HPDE6-E6E7 (cell line): Measurements from ENCODE around the gene PPM1N.
A peak's percentile ranks its signal among the peaks of the same experiment; 100 is the strongest.

ENCODE experiments used
- DNase-seq: peaks from one replicate; pipeline ENCODE4 v3.0.0; 2011; ENCODE audit warnings: missing footprints; ENCODE audit errors: extremely low spot score

The PPM1N gene

DNA sequence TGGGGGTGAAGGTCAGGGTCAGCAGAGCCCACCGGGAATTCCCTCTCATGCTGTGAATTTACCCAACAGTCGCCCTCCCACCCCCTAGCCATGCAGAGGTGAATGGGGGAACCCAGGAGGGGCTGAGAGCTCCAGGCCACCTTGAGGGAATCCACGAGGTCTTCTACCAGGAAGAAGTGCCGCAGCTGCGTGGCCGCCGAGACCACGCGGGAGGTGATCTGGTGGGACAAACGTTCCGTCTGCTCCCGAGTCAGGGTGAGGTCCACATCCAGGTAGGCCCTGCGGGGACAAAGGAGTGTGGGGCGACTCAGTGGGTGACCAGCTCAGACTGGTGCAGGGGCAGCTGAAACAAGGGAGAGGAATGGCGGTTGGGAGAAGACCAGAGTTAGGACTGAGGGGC is 9.5 kb upstream of the PPM1N start:
- no peak for DNase-seq

DNA sequence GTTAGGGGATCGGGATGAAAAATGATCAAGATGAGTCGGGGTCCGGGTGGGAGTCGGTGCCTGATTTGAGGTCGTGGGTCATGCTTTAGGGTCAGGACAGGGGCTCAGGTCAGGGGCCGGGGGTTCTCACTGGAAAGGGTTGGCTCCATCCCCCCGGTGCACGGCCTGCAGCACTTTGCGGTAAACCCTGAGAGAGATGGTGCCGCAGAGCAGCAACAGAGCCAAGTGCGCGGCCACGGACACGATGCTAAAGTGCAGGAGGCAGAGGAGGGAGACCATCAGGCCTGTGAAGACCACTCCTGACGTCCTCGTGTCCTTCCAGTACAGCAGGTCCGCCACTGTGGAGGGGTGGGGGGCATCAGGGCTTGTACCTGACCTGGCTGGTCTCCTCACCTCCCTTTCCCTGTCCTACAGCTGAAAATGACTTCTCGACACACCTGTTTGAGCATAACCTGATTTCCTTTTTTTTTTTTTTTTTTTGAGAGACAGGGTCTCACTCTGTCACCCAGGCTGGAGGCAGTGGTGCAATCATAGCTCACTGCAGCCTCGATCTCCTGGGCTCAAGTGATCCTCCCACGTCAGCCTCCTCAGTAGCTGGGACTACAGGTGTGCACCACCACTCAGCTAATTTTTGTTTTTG is 8.9 kb upstream of the PPM1N start:
- DNase-seq, result no peak

DNA sequence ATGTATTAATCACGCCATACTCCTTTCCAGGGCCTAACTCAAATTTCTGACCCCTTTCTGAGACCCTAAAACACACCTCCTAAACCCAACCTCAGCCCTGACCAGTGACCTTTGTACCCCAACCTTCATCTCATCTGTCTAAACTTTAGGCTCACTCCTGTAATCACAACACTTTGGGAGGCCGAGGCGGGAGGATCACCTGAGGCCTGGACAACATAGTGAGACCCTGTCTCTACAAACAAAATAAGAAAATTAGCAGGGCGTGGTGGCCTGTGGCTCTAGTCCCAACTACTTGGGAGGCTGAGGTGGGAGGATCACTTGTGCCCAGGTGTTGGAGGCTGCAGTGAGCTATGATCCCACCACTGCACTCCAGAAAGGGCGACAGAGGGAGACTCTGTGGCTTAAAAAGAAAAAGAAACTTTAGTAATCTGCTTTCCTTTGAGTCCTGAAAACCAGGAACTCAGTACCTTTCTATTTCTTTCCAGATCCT is 6.1 kb upstream of the PPM1N start:
- DNase-seq, result no peak

DNA sequence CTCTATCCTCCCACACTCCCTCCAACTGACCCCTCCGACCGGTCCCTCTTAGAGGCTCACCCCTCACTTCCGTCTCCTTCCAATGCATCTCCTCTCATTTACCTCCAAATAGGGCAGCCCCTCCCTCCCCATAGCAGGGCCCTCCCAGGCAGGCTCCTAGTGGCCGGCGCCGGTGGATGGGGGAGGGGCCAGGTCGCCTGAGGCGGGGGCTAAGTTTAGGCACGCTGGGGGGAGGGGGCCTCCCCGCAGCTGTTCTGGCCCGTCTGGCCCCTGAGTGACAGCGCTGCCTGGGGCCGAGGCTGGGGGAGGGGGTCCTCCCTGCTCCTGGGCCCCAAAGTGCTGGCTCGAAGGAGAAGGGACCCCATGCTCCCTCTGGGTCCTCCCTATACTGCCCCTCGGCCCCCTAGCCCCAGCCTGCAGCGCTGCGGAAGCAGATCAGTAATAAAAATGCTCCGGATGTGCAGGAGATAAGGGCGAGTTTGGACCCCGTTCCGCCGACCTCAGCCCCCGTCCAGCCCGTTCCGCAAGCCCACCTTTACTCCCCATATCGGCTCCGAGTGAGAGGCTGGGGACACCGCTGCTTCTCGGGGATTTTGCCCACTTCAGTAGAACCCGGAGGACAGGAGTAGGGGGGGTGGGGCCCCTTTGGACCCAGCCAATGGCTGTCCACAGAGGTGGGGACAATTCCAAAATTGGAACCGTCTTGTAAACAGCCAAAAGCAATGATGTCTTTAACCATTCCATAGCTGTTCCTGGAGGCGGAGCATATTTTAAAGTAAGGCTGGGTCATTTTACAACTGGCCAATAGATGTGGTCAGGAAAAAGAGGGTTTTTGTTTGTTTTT is 5.4 kb upstream of the PPM1N start:
- DNase-seq, result no peak

DNA sequence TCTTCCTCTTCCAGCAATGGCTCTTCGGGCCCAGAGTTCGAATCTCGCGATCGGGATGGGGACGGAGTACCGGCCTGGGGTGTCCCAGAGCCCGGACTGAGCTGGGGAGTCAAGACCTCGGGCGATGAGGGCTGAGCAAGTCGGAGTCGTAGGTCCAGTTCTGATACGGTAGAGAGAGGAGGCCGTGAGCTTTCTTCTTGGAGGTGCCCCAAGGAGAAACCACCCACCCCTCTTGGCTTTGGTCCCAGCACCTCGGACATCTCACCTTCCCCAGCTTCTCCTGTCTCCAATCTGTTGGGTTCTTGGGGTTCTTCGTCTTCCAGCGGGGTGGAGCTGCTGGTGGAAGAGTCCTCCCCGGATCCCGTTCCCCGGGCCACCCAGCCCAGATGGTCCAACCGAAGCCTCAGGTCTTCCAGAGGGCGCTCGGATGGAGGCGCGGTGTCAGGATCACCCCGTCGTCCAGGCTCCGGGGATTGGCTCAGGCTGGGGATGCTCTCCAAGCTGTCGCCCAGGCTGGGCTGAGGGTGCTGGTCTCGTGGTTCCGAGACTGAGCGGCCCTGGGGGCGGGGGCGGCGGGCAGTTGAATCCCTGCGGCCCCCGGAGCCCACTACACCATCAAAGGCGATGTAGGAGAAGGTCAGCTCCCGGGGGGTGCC is 3.9 kb upstream of the PPM1N start:
- DNase-seq, result no peak

DNA sequence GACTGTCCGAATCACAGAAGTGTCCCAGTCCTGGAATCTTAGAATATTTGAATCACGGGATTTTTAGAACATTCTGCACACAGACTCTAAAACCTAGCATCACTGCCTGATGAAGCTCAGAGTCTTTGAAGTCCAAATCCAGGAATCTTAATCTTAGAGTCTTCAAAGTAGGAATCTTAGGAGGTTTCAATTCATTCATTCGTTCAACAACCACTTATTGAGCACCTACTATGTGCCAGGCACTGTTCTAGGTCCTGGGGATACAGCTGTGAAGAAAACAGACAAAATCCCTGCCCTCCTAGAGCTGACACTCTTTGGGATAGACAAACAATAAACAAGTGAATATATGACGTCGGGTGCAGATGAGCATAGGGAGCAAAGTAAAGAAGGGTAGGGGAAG is 3.1 kb upstream of the PPM1N start:
- DNase-seq, result no peak

DNA sequence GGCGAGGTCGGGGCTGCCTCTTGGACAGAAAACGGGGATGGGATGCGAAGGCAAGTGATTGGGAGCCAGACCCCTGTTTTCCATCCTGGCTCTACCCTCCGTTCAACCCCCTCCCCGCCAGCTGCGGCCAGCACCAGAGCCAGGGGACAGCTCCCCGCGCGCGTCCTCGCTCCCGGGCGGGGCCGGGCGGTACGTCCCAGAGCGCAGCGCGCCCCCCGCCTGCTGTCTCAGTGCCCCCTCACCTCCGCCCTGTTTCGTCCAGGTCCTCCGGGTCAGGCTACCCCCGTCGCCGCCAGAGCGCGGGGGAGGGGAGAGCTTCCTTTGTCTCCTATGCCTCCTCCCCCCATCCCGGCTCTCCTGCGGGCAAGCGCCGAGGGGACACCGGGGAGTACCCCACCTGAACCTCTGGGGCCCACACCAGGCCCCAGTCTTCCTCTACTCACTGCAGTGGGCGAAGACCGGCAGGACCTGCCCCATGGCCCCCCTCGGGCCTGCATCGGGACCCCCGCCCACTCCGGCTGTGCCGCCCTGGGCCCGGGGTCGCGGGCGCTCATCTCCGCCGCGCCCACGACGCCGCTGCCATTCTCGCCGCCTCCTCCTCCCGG is 1.8 kb upstream of the PPM1N start:
- no peak for DNase-seq

DNA sequence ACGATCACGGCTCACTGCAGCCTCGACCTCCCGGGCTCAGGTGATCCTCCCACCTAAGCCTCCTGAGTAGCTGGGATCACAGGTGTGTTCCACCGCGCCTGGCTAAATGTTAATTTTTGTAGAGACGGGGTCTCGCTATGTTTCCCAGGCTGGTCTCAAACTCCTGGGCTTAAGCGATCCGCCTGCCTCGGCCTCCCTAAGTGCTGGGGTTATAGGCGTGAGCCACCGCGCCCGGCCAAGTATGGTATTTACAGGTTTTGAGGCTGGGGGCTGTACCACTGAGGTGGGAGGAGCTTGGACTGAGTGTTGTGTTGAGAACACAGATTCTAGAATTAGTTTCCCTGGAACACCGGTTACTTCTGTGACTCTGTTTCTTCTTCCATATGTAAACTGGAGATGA is 452 bp upstream of the PPM1N start:
- DNase-seq, result no peak

DNA sequence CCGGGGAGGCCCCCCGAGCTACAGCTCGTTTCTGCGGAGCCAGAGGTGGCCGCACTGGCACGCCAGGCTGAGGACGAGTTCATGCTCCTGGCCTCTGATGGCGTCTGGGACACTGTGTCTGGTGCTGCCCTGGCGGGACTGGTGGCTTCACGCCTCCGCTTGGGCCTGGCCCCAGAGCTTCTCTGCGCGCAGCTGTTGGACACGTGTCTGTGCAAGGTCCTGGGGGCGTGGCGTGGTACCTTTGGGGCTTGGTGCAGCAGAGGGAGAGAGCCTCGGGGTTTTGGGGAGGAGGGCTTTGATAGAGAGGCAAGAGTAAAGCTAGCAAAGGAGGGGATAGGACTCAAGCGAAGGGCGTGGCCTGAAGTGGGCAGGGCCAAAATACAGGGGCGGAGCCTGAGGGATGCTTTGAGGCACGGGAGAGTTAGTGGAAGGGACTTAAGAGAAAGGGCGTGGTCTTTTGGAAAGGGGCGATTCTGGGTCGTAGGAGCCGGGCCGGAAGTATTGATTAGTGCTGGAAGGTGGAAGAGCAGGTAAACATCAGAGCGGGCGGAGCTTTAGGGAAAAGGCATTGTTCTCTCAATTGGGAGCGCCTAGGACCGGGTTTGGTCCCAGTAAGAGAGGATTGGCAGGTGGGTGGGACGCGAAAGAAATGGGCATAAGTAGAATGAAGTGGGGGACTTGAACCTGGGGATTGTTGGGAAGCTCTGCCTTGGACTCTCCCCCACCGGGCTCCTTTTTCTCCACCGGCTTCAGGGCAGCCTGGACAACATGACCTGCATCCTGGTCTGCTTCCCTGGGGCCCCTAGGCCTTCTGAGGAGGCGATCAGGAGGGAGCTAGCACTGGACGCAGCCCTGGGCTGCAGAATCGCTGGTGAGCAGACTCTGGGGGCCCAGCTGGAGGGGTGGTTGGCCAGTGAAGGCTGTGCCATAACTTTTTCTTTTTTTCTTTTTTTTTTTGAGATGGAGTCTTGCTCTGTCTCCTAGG is 1.2 kb downstream of the PPM1N start:
- no peak for DNase-seq

DNA sequence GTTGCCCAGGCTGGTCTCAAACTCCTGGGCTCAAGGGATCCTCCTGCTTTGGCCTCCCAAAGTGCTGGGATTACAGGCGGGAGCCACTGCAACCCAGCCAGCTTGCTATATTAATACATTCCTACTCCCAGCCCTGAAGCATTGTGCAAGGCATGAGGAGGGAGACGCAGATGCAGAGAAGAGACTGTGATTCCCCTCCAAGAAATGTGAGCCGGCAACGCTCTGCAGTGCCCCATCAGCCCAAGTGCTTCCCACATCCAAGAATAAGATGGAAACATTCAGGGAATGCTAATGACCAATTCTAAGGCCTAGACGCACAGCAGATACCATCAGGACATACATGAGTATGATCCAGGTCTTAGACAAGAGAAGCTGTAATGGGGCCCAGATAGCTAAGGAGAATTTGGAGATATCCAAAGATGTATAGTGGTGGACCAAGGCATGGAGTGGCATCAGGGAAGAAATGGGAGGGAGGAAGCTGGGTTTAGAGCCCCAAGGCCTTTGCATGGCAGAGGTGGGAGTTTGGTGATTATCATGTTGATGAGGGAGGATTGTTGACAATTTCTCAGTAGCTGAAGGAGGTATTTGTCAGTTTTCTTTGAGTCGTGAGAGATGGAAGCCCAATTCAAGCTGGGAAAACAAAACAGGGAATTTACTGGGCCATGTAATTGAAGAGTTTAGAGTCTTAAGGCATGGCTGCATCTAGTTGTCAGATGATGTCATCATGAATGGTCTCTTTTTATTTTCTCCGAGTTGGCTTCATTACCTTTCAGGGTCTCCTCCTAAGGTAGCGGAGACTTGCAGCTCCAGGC is 2.9 kb downstream of the PPM1N start:
- no peak for DNase-seq

DNA sequence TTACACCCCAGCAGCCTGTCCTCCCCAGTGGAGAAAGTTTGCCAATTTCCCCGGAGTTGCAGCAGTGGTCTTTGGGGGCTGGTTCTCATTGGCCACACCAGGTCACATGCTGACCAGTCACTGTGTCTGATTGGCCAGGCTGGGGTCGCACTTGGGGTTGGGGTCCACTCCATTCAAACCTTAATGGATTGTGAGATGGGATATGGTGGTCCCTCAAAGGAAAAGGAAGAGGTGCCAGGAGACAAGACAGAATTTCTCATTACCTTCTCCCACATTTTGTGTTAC is 3.4 kb downstream of the PPM1N start:
- no peak for DNase-seq

DNA sequence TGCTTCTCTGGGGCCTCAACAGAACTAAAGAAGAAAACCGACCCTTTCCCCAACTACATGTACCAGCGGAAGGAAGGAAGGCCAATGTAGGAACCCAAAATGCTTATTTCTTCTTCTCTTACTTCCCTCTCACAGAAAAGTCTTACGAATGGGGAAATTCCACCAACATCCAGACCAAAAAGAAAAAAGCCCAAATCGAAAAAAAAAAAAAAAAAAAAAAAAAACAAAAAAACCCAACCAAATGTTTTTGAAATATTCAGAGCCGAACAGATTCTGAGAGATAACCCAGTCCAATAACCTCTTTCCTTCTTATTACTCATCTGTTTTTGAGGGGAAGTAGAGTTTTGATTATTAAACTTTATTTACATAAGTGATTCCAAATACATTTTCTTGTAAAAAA is 3.9 kb downstream of the PPM1N start:
- no peak for DNase-seq

DNA sequence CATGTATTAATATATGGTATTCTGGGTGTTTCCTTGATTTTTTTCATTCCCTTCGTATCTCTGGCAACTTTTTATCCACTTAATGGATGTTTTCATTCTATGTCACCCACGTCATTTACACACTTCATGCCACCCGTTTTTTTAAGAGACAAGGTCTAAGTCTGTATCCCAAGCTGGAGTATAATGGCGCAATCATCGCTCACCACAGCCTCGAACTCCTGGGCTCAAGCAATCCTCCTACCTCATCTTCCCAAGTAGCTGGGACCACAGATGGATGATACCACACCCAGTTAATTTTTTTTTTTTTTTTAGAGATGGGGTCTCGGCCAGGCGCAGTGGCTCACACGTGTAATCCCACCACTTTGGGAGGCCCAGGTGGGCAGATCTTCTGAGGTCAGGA is 5.7 kb downstream of the PPM1N start:
- no peak for DNase-seq

DNA sequence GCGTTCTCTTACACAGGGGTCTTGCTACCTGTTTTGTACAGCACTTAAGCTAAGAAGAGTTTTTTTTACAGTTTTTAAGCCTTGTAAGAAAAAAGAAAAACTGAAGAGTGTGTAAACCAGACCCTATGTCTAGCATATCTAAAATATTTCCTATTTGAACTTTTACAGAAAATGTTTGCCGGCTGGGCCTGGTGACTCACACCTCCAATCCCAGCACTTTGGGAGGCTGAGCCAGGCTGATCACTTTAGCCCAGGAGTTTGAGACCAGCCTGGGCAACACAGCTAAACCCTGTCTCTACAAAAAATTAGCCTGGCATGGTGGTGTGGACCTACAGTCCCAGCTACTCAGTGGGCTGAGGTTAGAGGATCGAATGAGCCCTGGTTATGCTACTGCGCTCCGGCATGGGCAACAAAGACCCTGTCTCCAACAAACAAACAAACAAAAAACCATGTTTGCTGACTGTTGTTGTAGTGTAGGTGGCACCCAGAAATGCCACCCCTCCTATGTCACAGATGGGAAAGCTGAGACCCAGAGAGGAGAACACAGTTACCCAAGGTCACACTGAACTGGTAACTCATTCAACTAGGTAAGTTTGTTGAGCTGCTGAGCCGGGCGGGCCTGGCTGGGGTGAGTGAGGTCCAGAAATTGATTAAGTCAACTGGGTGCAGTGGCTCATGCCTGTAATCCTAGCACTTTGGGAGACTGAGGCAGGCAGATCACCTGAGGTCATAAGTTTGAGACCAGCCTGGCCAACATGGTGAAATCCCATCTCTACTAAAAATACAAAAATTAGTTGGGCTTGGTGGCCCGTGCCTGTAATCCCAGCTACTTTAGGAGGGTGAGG is 7.1 kb downstream of the PPM1N start:
- DNase-seq, result no peak

DNA sequence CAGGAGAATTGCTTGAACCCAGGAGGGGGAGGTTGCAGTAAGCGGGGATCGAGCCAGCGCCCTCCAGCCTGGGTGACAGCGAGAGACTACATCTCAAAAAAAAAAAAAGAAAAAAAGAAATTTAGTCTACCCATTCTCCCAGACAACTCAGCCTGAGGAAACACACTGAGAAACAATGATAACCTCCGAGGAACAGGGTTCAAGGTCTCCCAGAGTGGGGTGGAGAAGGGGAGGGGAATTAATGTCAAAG is 7.7 kb downstream of the PPM1N start:
- DNase-seq, result no peak

DNA sequence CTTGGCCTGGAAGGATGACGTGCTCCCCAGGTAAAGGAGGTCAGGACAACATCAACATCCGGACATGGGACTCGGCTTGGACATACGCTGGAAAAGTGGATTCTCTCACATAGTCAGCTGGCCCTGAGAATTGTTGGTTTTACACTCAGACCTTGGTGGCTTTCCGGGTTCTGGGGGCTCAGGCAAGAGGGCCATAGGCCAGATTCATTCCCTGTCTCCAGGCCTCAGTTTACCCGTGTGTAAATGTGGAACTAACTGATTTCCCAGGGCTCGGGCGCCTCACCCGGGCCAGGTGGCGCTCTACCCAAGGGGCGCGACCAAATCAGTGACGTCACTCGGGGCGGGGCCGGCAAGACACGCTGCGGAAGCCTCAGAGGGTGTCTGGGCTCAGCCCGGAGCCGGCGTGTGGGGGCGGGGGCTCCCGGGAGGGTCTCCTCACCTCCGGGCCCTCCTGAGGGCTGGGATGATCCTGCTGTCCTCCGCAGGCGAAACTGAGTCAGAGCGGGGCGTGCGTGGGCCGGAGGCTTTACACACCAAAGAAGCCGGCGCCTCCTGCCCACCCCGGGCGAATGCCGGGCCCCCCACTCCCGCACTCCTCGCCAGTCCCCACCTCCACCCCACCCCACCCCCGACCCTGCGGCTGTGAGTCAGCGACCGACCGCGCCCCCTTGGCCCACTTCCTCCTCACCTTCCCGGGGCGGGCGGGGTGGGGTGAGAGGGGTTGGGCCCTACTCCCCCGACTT is 8.2 kb downstream of the PPM1N start:
- peak; percentile 94 for DNase-seq

DNA sequence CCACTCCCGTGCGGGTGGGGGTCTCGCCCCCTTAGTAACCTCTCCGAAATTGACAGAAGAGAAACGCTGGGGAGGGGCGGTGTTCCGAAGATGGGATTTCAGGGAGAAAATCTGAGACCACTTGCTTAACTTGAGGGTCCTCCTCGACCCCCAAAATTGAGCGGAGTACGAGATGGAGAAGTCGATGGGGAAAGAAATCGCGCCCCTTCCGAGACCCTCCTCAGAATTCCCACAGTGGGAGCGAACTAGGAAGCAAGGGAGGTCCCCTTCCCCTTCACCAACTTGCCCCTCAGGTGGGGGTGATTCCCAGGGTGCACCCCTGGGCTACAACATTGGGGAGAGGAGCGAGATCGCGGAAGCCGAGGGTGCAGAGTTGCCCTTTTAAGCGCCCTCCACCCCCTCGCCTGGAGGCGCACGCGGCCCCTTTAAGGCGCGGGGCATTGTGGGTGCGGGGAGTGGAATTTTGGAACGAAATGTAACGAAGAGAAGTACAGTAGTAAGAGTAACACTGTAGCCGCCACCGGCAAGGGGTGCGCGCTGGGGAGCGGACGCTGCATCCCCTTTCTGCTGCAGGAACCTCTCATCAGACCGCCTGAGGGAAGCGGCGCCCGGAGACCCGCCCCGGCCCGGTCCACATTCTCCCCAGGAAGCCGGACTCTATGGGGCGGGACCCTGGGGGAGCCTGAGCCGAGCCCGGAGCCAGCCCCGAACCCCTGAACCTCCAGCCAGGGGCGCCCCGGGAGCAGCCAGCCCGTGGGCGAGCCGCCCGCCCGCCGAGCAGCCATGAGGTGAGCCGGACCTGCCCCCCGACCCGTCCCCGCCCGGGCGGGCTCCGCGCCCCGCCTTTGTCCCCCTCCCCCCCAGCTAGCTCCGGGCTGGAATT is 9.0 kb downstream of the PPM1N start, which contains the start of gene VASP:
TSS of gene VASP (plus strand) at position 491 of the 883 bp plus-strand sequence. CDS start at position 784, 293 bp downstream.
- DNase-seq, result peak; percentile 81

DNA sequence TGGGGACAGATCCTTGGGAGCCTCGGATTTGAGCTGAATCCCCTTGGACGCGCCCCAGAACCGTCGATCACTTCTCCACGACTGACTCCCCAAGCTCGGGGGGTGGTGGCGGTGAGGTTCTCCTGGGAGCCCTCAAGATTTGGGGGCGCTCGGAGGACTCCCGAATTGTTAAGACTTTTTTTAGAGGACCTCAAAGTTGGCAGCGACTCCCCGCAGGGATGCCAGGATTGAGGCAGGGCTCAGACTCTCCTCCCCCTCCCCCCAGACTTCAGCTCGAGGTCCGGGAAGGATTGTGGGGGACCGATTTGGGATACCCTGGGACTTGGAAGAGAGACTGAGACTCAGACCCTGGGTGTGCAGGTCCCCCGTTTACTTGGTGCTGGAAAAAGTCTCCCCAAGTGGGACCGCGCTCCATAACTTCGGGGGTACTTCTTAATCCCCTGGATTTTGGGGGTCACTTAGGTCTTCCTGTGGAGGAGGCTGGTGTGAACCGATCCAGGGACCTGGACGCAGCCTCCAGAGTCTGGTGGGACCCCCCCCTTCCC is 9.7 kb downstream of the PPM1N start:
- DNase-seq, result no peak
